GM12865 (cell line): ENCODE measurements around the gene LPP.

Experiments used
- DNase-seq: peaks from one replicate; pipeline ENCODE4 v3.0.0; 2010; ENCODE audit warnings: low read depth
- H3K4me3 ChIP-seq: 2 replicates; pipeline ENCODE4 v1.5.1; 2011; ENCODE audit warnings: mild to moderate bottlenecking, low read depth, low read length, control low read depth
- CTCF ChIP-seq: IDR thresholded peaks from 2 replicates; pipeline ENCODE4 v1.5.1; 2011; ENCODE audit warnings: low read length, control low read depth, low read depth, inconsistent platforms; ENCODE audit not compliant: insufficient read depth; ENCODE audit errors: missing control alignments

The LPP gene

GRCh38 chr3:188844096-188844495, 690.1 kb downstream of the LPP start:
- DNase-seq, result no peak
- TF ChIP-seq CTCF, result no peak
- H3K4me3 ChIP-seq, result no peak overlapping the region

- no peak for DNase-seq
- no peak overlapping the region for H3K4me3 ChIP-seq
- no peak for TF ChIP-seq CTCF
Measured at GRCh38 chr3:188845514-188845913, 691.6 kb downstream of the LPP start.

- no peak overlapping the region for H3K4me3 ChIP-seq
- no peak for DNase-seq
- no peak for TF ChIP-seq CTCF
Measured at GRCh38 chr3:188848947-188849346, 695.0 kb downstream of the LPP start.

- DNase-seq, result no peak
- no peak for TF ChIP-seq CTCF
- no peak overlapping the region for H3K4me3 ChIP-seq
Measured at GRCh38 chr3:188853856-188854771, 700.2 kb downstream of the LPP start.

- DNase-seq, result no peak
- no peak for TF ChIP-seq CTCF
- no peak overlapping the region for H3K4me3 ChIP-seq
Measured at GRCh38 chr3:188854772-188855149, 700.8 kb downstream of the LPP start.

GRCh38 chr3:188855675-188856074, 701.7 kb downstream of the LPP start:
- no peak for TF ChIP-seq CTCF
- no peak for DNase-seq
- H3K4me3 ChIP-seq, result no peak overlapping the region

- no peak for TF ChIP-seq CTCF
- no peak for DNase-seq
Measured at GRCh38 chr3:188860147-188860546, 706.2 kb downstream of the LPP start.

More at GRCh38 chr3:188860147-188860546, 706.2 kb downstream of the LPP start:
- no peak overlapping the region for H3K4me3 ChIP-seq
